ENCODE measurements around the gene ARL3. TPM values are rescaled to one million over a fixed set of nuclear protein-coding genes. Genes with fewer than 3 reads are reported as not detected.
"Not testable (repeated sequence)": the region's sequence is repeated elsewhere in the genome, so short reads cannot be mapped to it uniquely, and the experiment has no call there.

ARL3 gene
- total RNA-seq, 1 experiment from 2014 or later: 20.7 TPM

- peaks cover 21% of the 10 kb centered on the region for H3K4me1 ChIP-seq (ENCODE audit: control insufficient read depth, insufficient read depth, low read length)
- ChIA-PET POLR2A (no interaction called here), CTCF (interaction anchor here (0.6 kb wide), 1 partner anchor 421 kb away, joined by 5 read pairs; no protein-coding TSS in a partner anchor)
- in situ Hi-C loops (cut with HindIII; ENCODE audit: low pct_unique_long_range_greater_than_20kb, low sequenced_read_pairs) (no loop called here), intact Hi-C loops (cut with micrococcal nuclease; ENCODE audit: unreplicated experiment) (no loop called here)
- no peak overlapping the region for H3K4me3 ChIP-seq (ENCODE audit: low read depth in 2 of 2, low read length in 2 of 2)
- H3K27ac ChIP-seq (ENCODE audit: low read length): no peak overlapping the region; the same call in 1 of the 2 replicates
- no TSS peak for BruUV-seq (replicated peaks)
- no peaks in the 10 kb centered on the region for H3K9me3 ChIP-seq (ENCODE audit: control insufficient read depth, insufficient read depth, low read depth, low read length)
- no peaks in the 10 kb centered on the region for H3K27me3 ChIP-seq (ENCODE audit: control insufficient read depth, insufficient read depth, low read length)
- no peaks in the 10 kb centered on the region for H3K36me3 ChIP-seq (ENCODE audit: control insufficient read depth, insufficient read depth, low read length)
- DNase-seq (ENCODE audit: low read depth, low spot score) (no peak), ATAC-seq (no peak)
- no peak for TF ChIP-seq CTCF (IDR thresholded peaks at IDR 0.05)
- TF ChIP-seq SIN3A (IDR thresholded peaks at IDR 0.05; ENCODE audit: borderline replicate concordance, insufficient read depth, low read depth, low read length): no peak
- no peak for TF ChIP-seq REST (IDR thresholded peaks at IDR 0.05; ENCODE audit: insufficient read depth in 1 of 2, low read depth in 2 of 2, low read length in 1 of 2)
- TF ChIP-seq TCF7L2 (IDR thresholded peaks at IDR 0.05; ENCODE audit: low read depth, low read length): no peak
- TF ChIP-seq POLR2AphosphoS5 (IDR thresholded peaks at IDR 0.05; ENCODE audit: low read depth, low read length): no peak
Observed at GRCh38 chr10:102759497-102760210, 45.5 kb upstream of the ARL3 start.

GRCh38 chr10:102758933-102759262 lies 44.7 kb upstream of the ARL3 start:
- H3K36me3 ChIP-seq (ENCODE audit: control insufficient read depth, insufficient read depth, low read length); H3K4me3 ChIP-seq (ENCODE audit: low read depth in 2 of 2, low read length in 2 of 2); in situ Hi-C loops (cut with HindIII; ENCODE audit: low pct_unique_long_range_greater_than_20kb, low sequenced_read_pairs); H3K27ac ChIP-seq (ENCODE audit: low read length); H3K9me3 ChIP-seq (ENCODE audit: control insufficient read depth, insufficient read depth, low read depth, low read length); H3K27me3 ChIP-seq (ENCODE audit: control insufficient read depth, insufficient read depth, low read length); DNase-seq (ENCODE audit: low read depth, low spot score); CTCF ChIA-PET; intact Hi-C loops (cut with micrococcal nuclease; ENCODE audit: unreplicated experiment); ATAC-seq: not testable (repeated sequence)
- H3K4me1 ChIP-seq (ENCODE audit: control insufficient read depth, insufficient read depth, low read length): peaks cover 15% of the 10 kb centered on the region
- BruUV-seq (replicated peaks): TSS peak; percentile 25
- POLR2A ChIA-PET: interaction anchor here (0.8 kb wide), 1 partner anchor 8 kb away, joined by 5 read pairs; no protein-coding TSS in a partner anchor

- no TSS peak for BruUV-seq (replicated peaks)
- no peak for DNase-seq (ENCODE audit: low read depth, low spot score)
- in situ Hi-C loops (cut with HindIII; ENCODE audit: low pct_unique_long_range_greater_than_20kb, low sequenced_read_pairs) (no loop called here), intact Hi-C loops (cut with micrococcal nuclease; ENCODE audit: unreplicated experiment) (no loop called here)
- Histone ChIP-seq H3K27ac (ENCODE audit: low read length) (peak overlapping the region; percentile 8; the same call in 1 of the 2 replicates), H3K36me3 (ENCODE audit: control insufficient read depth, insufficient read depth, low read length) (no peaks in the 10 kb centered on the region), H3K27me3 (ENCODE audit: control insufficient read depth, insufficient read depth, low read length) (no peaks in the 10 kb centered on the region), H3K9me3 (ENCODE audit: control insufficient read depth, insufficient read depth, low read depth, low read length) (no peaks in the 10 kb centered on the region), H3K4me1 (ENCODE audit: control insufficient read depth, insufficient read depth, low read length) (peaks cover 18% of the 10 kb centered on the region), H3K4me3 (ENCODE audit: low read depth in 2 of 2, low read length in 2 of 2) (no peak overlapping the region)
- ATAC-seq: no peak
- TF ChIP-seq REST (IDR thresholded peaks at IDR 0.05; ENCODE audit: insufficient read depth in 1 of 2, low read depth in 2 of 2, low read length in 1 of 2): no peak
- TF ChIP-seq TCF7L2 (IDR thresholded peaks at IDR 0.05; ENCODE audit: low read depth, low read length): no peak
- no peak for TF ChIP-seq SIN3A (IDR thresholded peaks at IDR 0.05; ENCODE audit: borderline replicate concordance, insufficient read depth, low read depth, low read length)
- POLR2A ChIA-PET: interaction anchor here (0.8 kb wide), 1 partner anchor 9 kb away, joined by 5 read pairs; no protein-coding TSS in a partner anchor
- CTCF ChIA-PET: no interaction called here
Observed at GRCh38 chr10:102758240-102758932, 44.2 kb upstream of the ARL3 start.
